K562 (cell line): ENCODE results near the gene CD22. TPM values are rescaled to one million over a fixed set of nuclear protein-coding genes. Genes with fewer than 3 reads are reported as not detected.

Source experiments
- ATAC-seq: fragments of 200-7000 bp; cut with Tn5 transposase; 3 replicates; pipeline ENCODE4 v1.9.1; 2020; ENCODE audit warnings: moderate library complexity
- BruUV-seq: library from RNA; stranded (reverse); fragments of 400-500 nt; replicated peaks from 2 replicates; lab custom pipeline; 2021; lab: Mats Ljungman, UMichigan
- CTCF ChIA-PET: fragments of 300-600 bp; formaldehyde crosslinking; extraction: SDS; loops from one replicate; lab custom pipeline; 2021; ENCODE audit warnings: low intra/inter-chr PET ratio; lab: Yijun Ruan, JAX
- POLR2A ChIA-PET: fragments of 300-600, 350-650 bp; sonication (Branson Sonifier 250); formaldehyde crosslinking; extraction: SDS; loops from one replicate; lab custom pipeline; 2021; ENCODE audit warnings: antibody characterized with exemption, inconsistent platforms; lab: Yijun Ruan, JAX
- DNase-seq, 4 experiments: peaks; one replicate each; pipeline versions ENCODE4 v3.0.0 to v3.0.0-alpha.2; 2011 to 2018; ENCODE audit warnings: low spot score in 3 of 4, mixed read lengths in 3 of 4; ENCODE audit errors: extremely low read depth in 1 of 4
- FAIRE-seq: peaks from 2 replicates; lab custom pipeline; 2011; peaks lifted over from hg19 to GRCh38; lab: Jason Lieb, UNC
- H2AFZ ChIP-seq: 2 replicates; pipeline ENCODE4 v1.6.0; 2011; ENCODE audit warnings: low read depth, low read length, control low read depth, inconsistent platforms
- H3K27ac ChIP-seq: fragments of 200-600 bp; 3 replicates; pipeline ENCODE4 v1.8.0; 2011; ENCODE audit warnings: low read depth, mild to moderate bottlenecking, control low read depth, inconsistent platforms, low read length, moderate library complexity, mixed read lengths; ENCODE audit errors: extremely low read depth
- H3K27me3 ChIP-seq, 2 experiments: fragments of 300-600 bp in 1 of 2; 2 replicates in 1 of 2; 3 replicates in 1 of 2; pipeline versions ENCODE4 v1.6.0 to v1.8.0; 2011; ENCODE audit warnings: inconsistent platforms in 2 of 2, low read length in 2 of 2, mild to moderate bottlenecking in 1 of 2, mixed read lengths in 1 of 2, moderate library complexity in 1 of 2; ENCODE audit not compliant: control insufficient read depth in 2 of 2, insufficient read depth in 2 of 2
- H3K36me3 ChIP-seq: fragments of 300-600 bp; 3 replicates; pipeline ENCODE4 v1.8.0; 2011; ENCODE audit warnings: mild to moderate bottlenecking, low read length, inconsistent platforms; ENCODE audit not compliant: control insufficient read depth, insufficient read depth
- H3K4me1 ChIP-seq, 2 experiments: fragments of 200-600 bp in 1 of 2; replicated peaks in 1 of 2; 2 replicates in 1 of 2; 3 replicates in 1 of 2; pipeline versions ENCODE4 v1.5.1 to v1.8.0; 2011; ENCODE audit warnings: inconsistent platforms in 2 of 2, low read length in 2 of 2, mild to moderate bottlenecking in 1 of 2, mixed read lengths in 1 of 2, moderate library complexity in 1 of 2; ENCODE audit not compliant: control insufficient read depth in 2 of 2, insufficient read depth in 2 of 2
- H3K4me2 ChIP-seq: 2 replicates; pipeline ENCODE4 v1.6.1; 2011; ENCODE audit warnings: low read length, control low read depth, inconsistent platforms, mixed read lengths; ENCODE audit not compliant: insufficient read depth
- H3K4me3 ChIP-seq: fragments of 200-600 bp; sonication (generic), shearing (Covaris generic); 2 replicates; pipeline ENCODE4 v1.5.1; 2016; ENCODE audit warnings: control low read depth, inconsistent platforms
- H3K79me2 ChIP-seq: fragments of 200-600 bp; 3 replicates; pipeline ENCODE4 v1.8.0; 2011; ENCODE audit warnings: low read length, inconsistent platforms; ENCODE audit not compliant: control insufficient read depth, insufficient read depth
- H3K9ac ChIP-seq, 2 experiments: 2 replicates each; pipeline versions ENCODE4 v1.6.0 to v1.6.1; 2011; ENCODE audit warnings: low read depth in 2 of 2, low read length in 2 of 2, control low read depth in 1 of 2, inconsistent platforms in 1 of 2, mild to moderate bottlenecking in 1 of 2, mixed read lengths in 1 of 2; ENCODE audit not compliant: insufficient read depth in 1 of 2
- H3K9me1 ChIP-seq: one replicate; pipeline ENCODE4 v1.6.0; 2011; ENCODE audit warnings: inconsistent platforms, mild to moderate bottlenecking, low read length, moderate library complexity; ENCODE audit not compliant: control insufficient read depth, insufficient read depth
- H3K9me3 ChIP-seq: replicated peaks from 2 replicates; pipeline ENCODE4 v1.5.1; 2011; ENCODE audit warnings: low read depth, low read length, inconsistent platforms; ENCODE audit not compliant: control insufficient read depth, insufficient read depth
- H4K20me1 ChIP-seq: replicated peaks from 2 replicates; pipeline ENCODE4 v1.6.1; 2011; ENCODE audit warnings: low read length, inconsistent platforms, mixed read lengths; ENCODE audit not compliant: control insufficient read depth, insufficient read depth
- BRCA1 ChIP-seq, 2 experiments: fragments of 450-650 bp in 1 of 2; sonication (generic) in 1 of 2; formaldehyde crosslinking in 1 of 2; IDR thresholded peaks; 2 replicates each; pipeline versions ENCODE4 v1.5.0 to v1.6.1; 2017 to 2020; ENCODE audit warnings: mild to moderate bottlenecking in 1 of 2, missing genetic modification reagents in 1 of 2
- BRF1 ChIP-seq: IDR thresholded peaks from 3 replicates; pipeline ENCODE4 v1.6.1; 2011; ENCODE audit warnings: borderline replicate concordance, mild to moderate bottlenecking; ENCODE audit not compliant: insufficient read length; ENCODE audit errors: extremely low read depth
- FOXJ2 ChIP-seq: fragments of 200-800 bp; sonication (Bioruptor generic); IDR thresholded peaks from 2 replicates; pipeline ENCODE4 v1.6.1; 2016; ENCODE audit warnings: missing genetic modification characterization, missing compliant biosample characterization
- IFI16 ChIP-seq: fragments of 250-450 bp; sonication (Bioruptor Pico); IDR thresholded peaks from 2 replicates; pipeline ENCODE4 v2.1.2; 2022; ENCODE audit warnings: mild to moderate bottlenecking, inconsistent platforms
- NFYB ChIP-seq: IDR thresholded peaks from 2 replicates; pipeline ENCODE4 v1.6.1; 2011; ENCODE audit warnings: mild to moderate bottlenecking, moderate library complexity; ENCODE audit not compliant: insufficient read length; ENCODE audit errors: extremely low read depth
- SMAD1 ChIP-seq: fragments of 150-350 bp; IDR thresholded peaks from 2 replicates; pipeline ENCODE4 v1.6.1; 2014; ENCODE audit warnings: low read length, low read depth; ENCODE audit not compliant: partially characterized antibody
- ZNF764 ChIP-seq: fragments of 250-450 bp; sonication (Bioruptor Pico); IDR thresholded peaks from 2 replicates; pipeline ENCODE4 v1.4.0; 2020; ENCODE audit warnings: low read depth, mild to moderate bottlenecking, moderate library complexity
- WGBS: fragments of 100-300 bp; shearing (Covaris generic); methylation state at CpG from one replicate; pipeline ENCODE4 v1.1.6; 2016; ENCODE audit warnings: low coverage, mixed read lengths; ENCODE audit not compliant: insufficient coverage; ENCODE audit errors: missing lambda C conversion rate; 5-methylcytosine and 5-hydroxymethylcytosine counted together
- in situ Hi-C: fragments of 300-500 bp; cut with MboI; formaldehyde crosslinking; loops from 4 replicates; pipeline ENCODE4 v1.15.0; 2018; ENCODE audit warnings: inconsistent platforms, mixed read lengths
- intact Hi-C: fragments of 100-400 bp; cut with micrococcal nuclease; formaldehyde crosslinking; loops from 2 replicates; pipeline ENCODE4 v1.14.2; 2022
- polyA plus RNA-seq, 8 experiments: library from polyadenylated mRNA; depleted of rRNA in 4 of 8; stranded (reverse) in 5 of 8; unstranded in 3 of 8; fragments of >200 nt; fragmentation: Nextera tagmentation in 2 of 8; fragmentation: Illumina TruSeq in 1 of 8; extraction: Ambion mirVana in 2 of 8; extraction: Trizol in 1 of 8; gene quantifications; 2 replicates each; pipeline versions ENCODE4 v1.2.1 to v1.2.3, GENCODE V29; 2011 to 2014; ENCODE audit warnings: inconsistent platforms in 1 of 8, missing spikeins in 1 of 8
- total RNA-seq, 7 experiments: library from RNA; depleted of rRNA in 6 of 7; stranded (reverse); fragments of >200 nt in 6 of 7; fragmentation: Illumina TruSeq in 2 of 7; extraction: Trizol in 2 of 7; gene quantifications; 2 replicates each; pipeline versions ENCODE4 v1.2.1 to v1.2.3, GENCODE V29; 2011 to 2021; ENCODE audit warnings: low replicate concordance in 1 of 7
- TF ChIP-seq, protein P1 (sequence below): fragments of 250-450 bp; sonication (Bioruptor Pico); IDR thresholded peaks from 2 replicates; pipeline ENCODE4 v1.8.0; 2021; ENCODE audit warnings: mild to moderate bottlenecking, moderate library complexity
- TF ChIP-seq, protein P2 (sequence below): fragments of 250-450 bp; sonication (Bioruptor Pico); IDR thresholded peaks from 2 replicates; pipeline ENCODE4 v1.5.1; 2021; ENCODE audit warnings: mild to moderate bottlenecking
- TF ChIP-seq, protein P3 (sequence below): sonication (generic); formaldehyde crosslinking; IDR thresholded peaks from 2 replicates; pipeline ENCODE4 v1.4.0; 2020; ENCODE audit warnings: mild to moderate bottlenecking, missing genetic modification reagents
- TF ChIP-seq, protein P4 (sequence below): fragments of 250-450 bp; sonication (Bioruptor Pico); IDR thresholded peaks from 2 replicates; pipeline ENCODE4 v1.8.0; 2022; ENCODE audit warnings: inconsistent platforms
- TF ChIP-seq, protein P5 (sequence below): sonication (generic); formaldehyde crosslinking; IDR thresholded peaks from 2 replicates; pipeline ENCODE4 v1.8.0; 2022; ENCODE audit warnings: missing genetic modification reagents, mild to moderate bottlenecking, borderline replicate concordance

The CD22 gene
- total and polyA plus RNA-seq, 9 of the 15 experiments (the other 6 are each of a cell fraction or from before 2014, with no cell fraction given), result 0.29 to 5.0 (median 3.5) TPM

DNA sequence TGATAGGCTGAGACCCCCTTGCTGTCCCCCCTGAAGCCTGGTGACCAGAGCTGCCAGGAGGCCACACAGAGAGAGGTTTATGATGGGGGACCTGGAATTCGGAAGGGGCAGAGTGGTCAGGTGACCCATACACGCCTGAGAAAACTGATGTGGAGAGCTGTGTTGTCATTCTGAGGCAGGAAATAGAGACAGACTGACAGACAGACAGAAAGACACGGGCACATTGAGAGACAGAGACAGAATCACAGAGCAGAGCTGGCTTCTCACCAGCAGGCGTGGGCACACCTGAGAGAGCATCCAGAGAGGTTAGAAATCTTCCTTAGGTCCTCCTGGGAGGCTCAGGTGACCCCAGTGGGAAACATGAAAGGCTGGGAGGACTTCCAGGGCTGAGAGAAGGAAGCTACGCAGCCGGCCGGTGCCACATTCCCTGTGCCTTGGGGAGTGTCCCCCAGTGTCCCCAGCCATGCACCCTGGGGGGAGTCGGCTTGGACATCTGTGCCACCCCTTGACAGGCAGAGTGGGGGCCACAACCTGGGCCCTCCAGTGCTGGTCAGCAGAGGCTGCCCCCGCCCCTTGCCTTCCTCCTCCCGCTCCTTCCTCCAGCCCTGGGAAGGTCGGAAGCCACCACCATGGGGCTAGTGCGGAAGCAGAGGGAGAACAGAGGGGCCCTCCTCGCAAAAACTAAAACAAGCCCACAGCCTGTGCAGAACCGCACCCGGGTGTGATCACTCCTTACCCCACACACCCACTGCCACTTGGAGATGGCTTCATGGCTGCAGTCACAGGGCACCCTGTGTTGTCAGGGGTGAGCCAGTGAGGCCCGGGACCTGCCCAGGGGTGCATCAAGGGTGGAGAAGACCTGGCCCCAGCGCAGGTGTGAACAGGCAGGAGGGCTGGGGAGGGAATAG is 20.9 kb downstream of the CD22 start:
- no peak overlapping the region for H3K9ac ChIP-seq
- DNase-seq (peak in 1 of 4 experiments; percentile 4), FAIRE-seq (no peak), ATAC-seq (no peak)
- no peaks in the 10 kb centered on the region for H3K9me3 ChIP-seq
- no peak overlapping the region for H2AFZ ChIP-seq
- no peaks in the 10 kb centered on the region for H3K79me2 ChIP-seq
- peaks cover under 1 to 3% of the 10 kb centered on the region in 2 experiments; a peak in 1 of 5 replicates for H3K27me3 ChIP-seq
- ChIA-PET CTCF (no interaction called here), POLR2A (interaction anchor here (0.5 to 1.0 kb wide), 3 partner anchors 14 to 554 kb away, joined by 3 read pairs; no protein-coding TSS in a partner anchor)
- H3K4me1 ChIP-seq, result peaks cover 12 to 36% of the 10 kb centered on the region in 2 experiments; a peak in 4 of 5 replicates
- H3K36me3 ChIP-seq, result no peaks in the 10 kb centered on the region
- intact Hi-C loops (no loop called here), in situ Hi-C loops (no loop called here)
- 15% methylated on average over 14 of the region's 17 CpGs for WGBS
- H3K4me3 ChIP-seq, result no peak overlapping the region
- H4K20me1 ChIP-seq, result no peaks in the 10 kb centered on the region
- BruUV-seq, result no TSS peak
- no peaks in the 10 kb centered on the region for H3K9me1 ChIP-seq
- H3K27ac ChIP-seq, result no peak overlapping the region
- no peak overlapping the region for H3K4me2 ChIP-seq
- TF ChIP-seq, protein P1, sequence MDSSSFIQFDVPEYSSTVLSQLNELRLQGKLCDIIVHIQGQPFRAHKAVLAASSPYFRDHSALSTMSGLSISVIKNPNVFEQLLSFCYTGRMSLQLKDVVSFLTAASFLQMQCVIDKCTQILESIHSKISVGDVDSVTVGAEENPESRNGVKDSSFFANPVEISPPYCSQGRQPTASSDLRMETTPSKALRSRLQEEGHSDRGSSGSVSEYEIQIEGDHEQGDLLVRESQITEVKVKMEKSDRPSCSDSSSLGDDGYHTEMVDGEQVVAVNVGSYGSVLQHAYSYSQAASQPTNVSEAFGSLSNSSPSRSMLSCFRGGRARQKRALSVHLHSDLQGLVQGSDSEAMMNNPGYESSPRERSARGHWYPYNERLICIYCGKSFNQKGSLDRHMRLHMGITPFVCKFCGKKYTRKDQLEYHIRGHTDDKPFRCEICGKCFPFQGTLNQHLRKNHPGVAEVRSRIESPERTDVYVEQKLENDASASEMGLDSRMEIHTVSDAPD (CRISPR knock-in tag), result no peak
- TF ChIP-seq BRCA1 (IDR thresholded peaks at IDR 0.05) (no peak), BRCA1 (CRISPR knock-in tag; IDR thresholded peaks at IDR 0.05) (no peak), BRF1 (no peak), SMAD1 (no peak), ZNF764 (CRISPR knock-in tag) (no peak), IFI16 (no peak), NFYB (no peak), FOXJ2 (no peak)
- TF ChIP-seq, protein P2, sequence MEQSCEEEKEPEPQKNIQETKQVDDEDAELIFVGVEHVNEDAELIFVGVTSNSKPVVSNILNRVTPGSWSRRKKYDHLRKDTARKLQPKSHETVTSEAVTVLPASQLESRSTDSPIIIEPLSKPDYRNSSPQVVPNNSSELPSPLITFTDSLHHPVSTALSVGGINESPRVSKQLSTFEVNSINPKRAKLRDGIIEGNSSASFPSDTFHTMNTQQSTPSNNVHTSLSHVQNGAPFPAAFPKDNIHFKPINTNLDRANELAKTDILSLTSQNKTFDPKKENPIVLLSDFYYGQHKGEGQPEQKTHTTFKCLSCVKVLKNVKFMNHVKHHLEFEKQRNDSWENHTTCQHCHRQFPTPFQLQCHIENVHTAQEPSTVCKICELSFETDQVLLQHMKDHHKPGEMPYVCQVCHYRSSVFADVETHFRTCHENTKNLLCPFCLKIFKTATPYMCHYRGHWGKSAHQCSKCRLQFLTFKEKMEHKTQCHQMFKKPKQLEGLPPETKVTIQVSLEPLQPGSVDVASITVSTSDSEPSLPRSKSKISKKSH (CRISPR knock-in tag), result no peak
- TF ChIP-seq, protein P3, sequence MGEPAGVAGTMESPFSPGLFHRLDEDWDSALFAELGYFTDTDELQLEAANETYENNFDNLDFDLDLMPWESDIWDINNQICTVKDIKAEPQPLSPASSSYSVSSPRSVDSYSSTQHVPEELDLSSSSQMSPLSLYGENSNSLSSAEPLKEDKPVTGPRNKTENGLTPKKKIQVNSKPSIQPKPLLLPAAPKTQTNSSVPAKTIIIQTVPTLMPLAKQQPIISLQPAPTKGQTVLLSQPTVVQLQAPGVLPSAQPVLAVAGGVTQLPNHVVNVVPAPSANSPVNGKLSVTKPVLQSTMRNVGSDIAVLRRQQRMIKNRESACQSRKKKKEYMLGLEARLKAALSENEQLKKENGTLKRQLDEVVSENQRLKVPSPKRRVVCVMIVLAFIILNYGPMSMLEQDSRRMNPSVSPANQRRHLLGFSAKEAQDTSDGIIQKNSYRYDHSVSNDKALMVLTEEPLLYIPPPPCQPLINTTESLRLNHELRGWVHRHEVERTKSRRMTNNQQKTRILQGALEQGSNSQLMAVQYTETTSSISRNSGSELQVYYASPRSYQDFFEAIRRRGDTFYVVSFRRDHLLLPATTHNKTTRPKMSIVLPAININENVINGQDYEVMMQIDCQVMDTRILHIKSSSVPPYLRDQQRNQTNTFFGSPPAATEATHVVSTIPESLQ, result no peak
- TF ChIP-seq, protein P4, sequence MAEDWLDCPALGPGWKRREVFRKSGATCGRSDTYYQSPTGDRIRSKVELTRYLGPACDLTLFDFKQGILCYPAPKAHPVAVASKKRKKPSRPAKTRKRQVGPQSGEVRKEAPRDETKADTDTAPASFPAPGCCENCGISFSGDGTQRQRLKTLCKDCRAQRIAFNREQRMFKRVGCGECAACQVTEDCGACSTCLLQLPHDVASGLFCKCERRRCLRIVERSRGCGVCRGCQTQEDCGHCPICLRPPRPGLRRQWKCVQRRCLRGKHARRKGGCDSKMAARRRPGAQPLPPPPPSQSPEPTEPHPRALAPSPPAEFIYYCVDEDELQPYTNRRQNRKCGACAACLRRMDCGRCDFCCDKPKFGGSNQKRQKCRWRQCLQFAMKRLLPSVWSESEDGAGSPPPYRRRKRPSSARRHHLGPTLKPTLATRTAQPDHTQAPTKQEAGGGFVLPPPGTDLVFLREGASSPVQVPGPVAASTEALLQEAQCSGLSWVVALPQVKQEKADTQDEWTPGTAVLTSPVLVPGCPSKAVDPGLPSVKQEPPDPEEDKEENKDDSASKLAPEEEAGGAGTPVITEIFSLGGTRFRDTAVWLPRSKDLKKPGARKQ, result no peak
- TF ChIP-seq, protein P5, sequence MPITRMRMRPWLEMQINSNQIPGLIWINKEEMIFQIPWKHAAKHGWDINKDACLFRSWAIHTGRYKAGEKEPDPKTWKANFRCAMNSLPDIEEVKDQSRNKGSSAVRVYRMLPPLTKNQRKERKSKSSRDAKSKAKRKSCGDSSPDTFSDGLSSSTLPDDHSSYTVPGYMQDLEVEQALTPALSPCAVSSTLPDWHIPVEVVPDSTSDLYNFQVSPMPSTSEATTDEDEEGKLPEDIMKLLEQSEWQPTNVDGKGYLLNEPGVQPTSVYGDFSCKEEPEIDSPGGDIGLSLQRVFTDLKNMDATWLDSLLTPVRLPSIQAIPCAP (CRISPR knock-in tag), result no peak
